HG03039 (cell line): Measurements from ENCODE around the gene C11orf71.

ENCODE experiments used
- ATAC-seq: cut with Tn5 transposase; IDR thresholded peaks from one replicate; pipeline ENCODE4 v1.9.1; 2021; ENCODE audit warnings: mild to moderate bottlenecking, moderate library complexity; ENCODE audit not compliant: unreplicated experiment

The C11orf71 gene

DNA sequence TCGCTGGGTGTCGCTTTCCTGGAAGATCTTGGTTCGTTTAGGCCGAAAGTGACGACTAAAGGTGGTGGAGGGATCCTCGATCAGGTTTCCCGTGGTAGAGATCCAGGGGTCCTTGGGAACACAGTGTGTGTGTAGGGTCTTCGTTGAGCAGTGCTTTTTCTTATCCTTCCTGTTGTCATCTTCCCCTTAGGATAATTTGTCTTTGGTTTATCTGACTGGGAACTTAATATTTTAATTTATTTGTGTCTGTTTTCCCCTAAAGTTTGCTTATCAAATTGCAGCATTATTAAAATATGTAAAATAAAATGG is 558 bp upstream of the C11orf71 start:
- ATAC-seq, result no peak

DNA sequence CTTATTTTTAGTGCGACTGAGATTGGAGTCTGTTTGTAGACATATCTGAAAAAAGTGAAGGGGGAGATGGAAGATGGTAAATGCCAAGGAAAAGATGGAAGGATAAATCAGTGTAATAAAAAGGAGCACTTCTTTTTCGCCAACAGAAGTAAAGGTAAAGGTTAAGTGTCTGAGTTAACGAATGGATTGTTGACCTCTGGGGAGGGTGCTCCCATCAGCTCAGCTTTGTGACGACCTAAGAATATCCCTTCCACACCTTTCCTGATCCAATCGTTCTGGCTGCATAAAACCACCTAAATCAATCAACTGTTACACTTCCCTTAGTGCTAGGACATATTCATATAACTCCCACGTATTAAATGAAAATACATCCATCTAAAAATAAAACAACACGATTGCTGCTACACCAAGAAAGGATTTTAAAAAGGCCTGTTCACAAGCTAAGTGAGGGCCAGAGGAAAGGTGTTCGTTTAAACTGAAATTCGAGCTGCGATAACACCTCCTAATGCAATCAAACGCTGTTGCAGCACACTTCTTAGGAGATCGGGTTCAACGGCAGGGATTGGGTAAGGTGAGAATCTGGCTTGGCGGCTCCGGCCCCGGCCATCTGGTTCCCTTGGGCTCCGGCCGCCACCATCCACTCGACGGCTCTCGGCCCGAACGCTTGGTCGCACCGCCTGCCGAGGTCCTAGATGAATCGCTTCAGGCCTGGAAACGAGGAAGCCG is 658 bp downstream of the C11orf71 start:
- ATAC-seq, result peak; percentile 18

- ATAC-seq, result no peak
Observed at GRCh38 chr11:114398303-114398920, 1.9 kb downstream of the C11orf71 start.

DNA sequence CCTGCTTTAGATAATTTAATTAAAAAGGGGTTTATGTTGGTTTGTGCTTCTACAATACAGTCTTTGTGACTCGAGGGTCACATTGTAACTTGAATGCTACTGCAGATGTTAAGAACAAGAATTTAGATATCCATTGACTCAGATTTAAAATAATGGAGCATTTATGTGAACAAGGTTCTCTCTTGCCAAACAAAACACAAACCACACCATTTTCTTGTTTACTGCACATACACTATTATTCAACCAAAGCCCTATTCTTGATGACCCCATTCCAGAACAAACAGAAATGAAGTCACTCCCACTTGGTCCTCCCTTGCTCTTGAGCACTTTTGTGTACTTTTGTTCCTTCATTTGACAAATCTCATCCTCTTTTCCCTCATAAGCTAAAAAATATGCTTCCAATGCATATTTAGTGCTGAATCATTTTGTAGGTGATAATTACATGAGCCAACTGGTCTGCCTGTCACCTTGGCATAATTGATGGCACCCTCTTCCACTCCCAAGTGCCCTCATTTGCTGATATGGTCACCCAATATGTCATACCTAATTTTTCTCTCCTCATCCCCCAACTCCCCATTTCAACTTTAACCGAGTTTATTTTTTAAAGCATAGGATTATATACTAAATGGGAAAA is 2.8 kb downstream of the C11orf71 start:
- ATAC-seq, result no peak

GRCh38 chr11:114396916-114397315 is 3.4 kb downstream of the C11orf71 start:
- no peak for ATAC-seq

- no peak for ATAC-seq
Observed at GRCh38 chr11:114395736-114396135, 4.6 kb downstream of the C11orf71 start.

GRCh38 chr11:114392735-114393667 is 7.3 kb downstream of the C11orf71 start:
- ATAC-seq, result no peak

DNA sequence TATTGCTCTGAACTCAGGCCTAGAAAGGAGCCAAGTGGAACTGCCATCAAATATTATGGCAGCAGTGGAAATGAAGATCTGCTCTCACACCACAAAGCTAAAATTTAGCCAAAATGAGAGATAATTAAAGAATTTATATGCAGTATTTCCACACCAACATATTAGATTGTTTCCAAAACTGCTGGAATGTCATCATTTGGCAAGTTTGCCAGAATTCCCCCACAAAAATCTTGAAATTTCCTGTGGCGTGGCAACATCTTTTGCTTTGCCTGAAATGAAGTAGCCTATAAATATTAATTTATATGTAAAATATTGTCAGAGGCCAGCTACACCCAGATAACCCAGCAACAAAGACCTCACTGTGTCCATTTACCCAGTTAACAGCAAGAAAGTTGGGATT is 13.8 kb downstream of the C11orf71 start:
- ATAC-seq, result no peak

DNA sequence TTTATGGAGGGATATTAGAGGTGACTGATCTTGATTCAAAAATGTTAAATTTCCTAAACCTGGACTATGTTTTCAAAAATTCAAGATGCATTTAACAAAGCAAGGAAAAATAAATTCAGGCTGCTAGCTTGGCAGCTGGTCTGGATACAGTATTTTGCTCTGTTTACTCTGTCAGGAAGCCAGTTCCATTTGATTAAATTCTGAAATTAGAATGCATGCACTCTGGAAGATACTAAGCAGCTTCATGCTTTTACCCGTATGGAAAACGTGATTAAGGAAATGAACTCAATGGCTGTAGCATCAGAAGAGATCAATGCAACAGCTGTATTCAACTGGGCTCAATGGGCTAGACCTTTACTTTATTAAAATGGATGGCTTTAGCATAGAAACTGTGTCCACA is 14.2 kb downstream of the C11orf71 start:
- no peak for ATAC-seq

- ATAC-seq, result no peak
Observed at GRCh38 chr11:114384487-114384886, 15.8 kb downstream of the C11orf71 start.

DNA sequence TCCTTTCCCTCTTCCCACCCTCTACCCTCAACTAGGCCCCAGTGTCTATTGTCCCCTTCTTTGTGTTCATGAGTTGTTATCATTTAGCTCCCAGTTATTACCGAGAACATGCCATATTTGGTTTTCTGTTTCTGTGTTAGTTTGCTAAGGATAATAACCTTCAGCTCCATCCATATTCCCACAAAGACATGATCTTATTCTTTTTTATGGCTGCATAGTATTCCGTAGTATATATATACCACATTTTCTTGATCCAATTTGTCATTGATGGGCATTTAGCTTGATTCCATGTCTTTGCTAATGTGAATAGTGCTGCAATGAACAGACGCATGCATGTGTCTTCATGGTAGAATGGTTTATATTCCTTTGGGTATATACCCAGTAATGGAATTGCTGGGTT is 17.8 kb downstream of the C11orf71 start:
- no peak for ATAC-seq

GRCh38 chr11:114379394-114380069 is 20.8 kb downstream of the C11orf71 start:
- ATAC-seq, result no peak

- ATAC-seq, result no peak
Observed at GRCh38 chr11:114377612-114378267, 22.6 kb downstream of the C11orf71 start.

DNA sequence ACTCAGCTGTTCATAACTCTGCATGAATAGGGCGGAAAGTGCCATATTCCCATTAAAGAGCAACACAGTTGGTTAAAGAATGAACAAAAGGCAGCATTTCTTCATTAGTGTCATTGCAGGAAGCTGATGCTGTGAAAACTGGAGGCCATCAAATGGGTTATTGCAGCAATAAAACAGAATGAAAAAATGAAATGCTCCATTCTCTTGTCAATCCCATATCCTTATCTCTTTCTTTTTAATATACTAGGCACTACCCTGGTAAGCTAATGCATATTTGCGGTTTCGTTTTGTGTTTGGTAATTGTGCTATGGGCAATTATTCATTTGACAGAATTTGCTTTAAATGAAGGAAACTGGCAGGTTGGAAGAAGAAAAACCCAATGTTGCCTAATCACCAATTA is 25.3 kb downstream of the C11orf71 start:
- no peak for ATAC-seq

DNA sequence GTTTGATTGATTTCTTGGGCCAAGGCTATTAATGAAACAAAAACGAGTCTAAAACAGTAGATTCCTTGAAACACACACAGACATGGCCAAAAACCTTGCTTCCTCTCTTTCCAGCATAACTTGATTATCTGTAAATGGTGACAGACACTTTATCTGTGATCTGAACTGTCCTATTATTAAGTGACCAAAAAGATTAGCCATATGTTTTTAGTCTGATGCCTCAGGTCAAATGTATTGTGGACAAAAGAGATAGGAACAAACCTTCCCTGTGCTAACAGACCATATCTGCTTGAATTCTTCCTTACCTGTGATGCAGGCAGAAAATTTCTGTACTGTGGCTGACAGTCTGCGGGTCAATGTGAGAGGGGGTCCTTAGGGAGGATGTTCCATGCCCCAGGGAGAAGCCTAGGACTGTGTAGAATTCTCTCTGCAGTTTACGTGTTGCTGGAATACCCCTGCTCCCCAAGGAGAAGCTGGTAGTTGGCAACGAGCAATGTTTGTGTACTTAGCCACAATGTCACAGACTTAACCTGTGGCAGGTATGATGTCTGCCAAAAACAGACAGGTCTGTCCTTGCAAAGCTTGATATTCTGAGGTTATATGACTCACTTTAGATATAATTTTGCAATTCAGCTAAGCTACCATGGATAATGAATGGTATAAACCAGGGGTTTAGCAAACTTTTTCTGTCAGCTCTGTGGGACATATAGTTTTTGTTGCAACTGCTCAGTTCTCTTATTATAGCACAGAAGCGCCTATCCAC is 31.2 kb downstream of the C11orf71 start:
- no peak for ATAC-seq

DNA sequence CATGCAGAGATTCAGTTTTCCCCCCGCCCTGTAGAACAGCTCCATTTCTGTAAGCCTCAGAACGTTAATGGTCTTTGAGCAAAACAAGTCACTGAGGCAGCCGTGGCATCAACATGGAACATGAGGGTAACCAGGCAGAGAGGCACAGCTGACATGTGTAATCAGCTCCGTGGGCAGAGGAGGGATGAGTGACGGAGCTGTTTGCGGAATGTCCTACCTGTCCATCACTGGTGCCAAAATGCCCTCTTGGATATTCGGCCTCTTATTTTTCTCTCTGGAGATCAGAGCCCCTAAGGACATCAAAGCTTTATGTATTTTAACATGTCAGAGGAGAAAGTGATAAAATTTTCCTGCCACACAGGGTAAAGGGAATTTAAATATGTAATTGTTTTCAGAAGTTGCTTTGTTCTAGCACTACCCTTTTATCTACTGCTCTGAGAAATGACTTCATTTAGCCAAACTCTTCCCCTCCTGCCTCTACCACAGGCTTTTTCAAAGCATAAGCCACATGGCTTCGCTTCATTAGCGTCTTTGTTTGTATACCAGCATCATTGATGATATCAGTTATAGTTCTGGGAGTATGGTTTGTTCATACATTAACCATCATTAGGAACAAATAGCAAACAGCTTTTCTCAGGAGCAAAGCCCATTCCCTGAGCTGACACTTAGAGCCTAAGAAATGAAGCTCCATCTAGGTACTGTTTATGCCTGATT is 32.9 kb downstream of the C11orf71 start:
- ATAC-seq, result no peak

GRCh38 chr11:114366331-114367243 is 33.7 kb downstream of the C11orf71 start:
- no peak for ATAC-seq

DNA sequence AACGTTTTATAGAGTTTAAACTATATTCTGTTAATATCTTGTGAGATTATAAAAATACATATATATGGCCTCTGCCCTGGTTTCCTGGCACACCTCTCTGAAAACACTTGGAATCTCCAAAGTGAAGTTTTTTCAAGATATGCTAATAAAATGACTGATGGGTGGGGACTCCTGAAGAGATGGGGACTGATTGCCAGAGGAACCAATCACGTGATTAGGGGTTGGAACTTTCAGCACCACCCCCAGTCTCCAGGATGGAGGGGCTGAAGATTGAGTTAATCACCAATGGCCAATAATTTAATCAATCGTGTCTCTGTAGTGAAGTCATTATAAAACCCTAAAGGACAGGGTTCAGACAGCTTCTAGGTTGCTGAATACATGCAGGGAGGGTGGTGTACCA is 37.4 kb downstream of the C11orf71 start:
- no peak for ATAC-seq
